Panc1 (cell line): ENCODE results near the gene MAPK8IP3. TPM values are rescaled to one million over a fixed set of nuclear protein-coding genes. Genes with fewer than 3 reads are reported as not detected.
"Not testable (repeated sequence)": the region's sequence is repeated elsewhere in the genome, so short reads cannot be mapped to it uniquely, and the experiment has no call there.

ENCODE experiments used
- ATAC-seq: fragments of 200-7000 bp; cut with Tn5 transposase; 2 replicates; pipeline ENCODE4 v1.9.1; 2020; ENCODE audit warnings: mild to moderate bottlenecking, moderate library complexity
- BruUV-seq: library from RNA; stranded (reverse); fragments of 400-500 nt; replicated peaks from 2 replicates; lab custom pipeline; 2021; lab: Mats Ljungman, UMichigan
- CTCF ChIA-PET: fragments of 300-600 bp; sonication (Branson Sonifier 250); formaldehyde crosslinking; loops from one replicate; lab custom pipeline; 2022; ENCODE audit warnings: antibody characterized with exemption; lab: Charles Lee
- POLR2A ChIA-PET: fragments of 300-600 bp; sonication (Branson Sonifier 250); formaldehyde crosslinking; loops from one replicate; lab custom pipeline; 2022; ENCODE audit warnings: antibody characterized with exemption; lab: Charles Lee
- DNase-seq: peaks from one replicate; pipeline ENCODE4 v3.0.0-alpha.2; 2010; ENCODE audit warnings: low read depth, low spot score
- H3K27ac ChIP-seq: 2 replicates; pipeline ENCODE4 v1.5.1; 2011; ENCODE audit warnings: mild to moderate bottlenecking, low read length, inconsistent platforms
- H3K27me3 ChIP-seq: fragments of 200-500 bp; sonication (Bioruptor generic); 2 replicates; pipeline ENCODE4 v1.6.0; 2014; ENCODE audit warnings: low read length, inconsistent platforms; ENCODE audit not compliant: control insufficient read depth, insufficient read depth
- H3K36me3 ChIP-seq: fragments of 200-500 bp; sonication (Bioruptor generic); 2 replicates; pipeline ENCODE4 v1.5.1; 2014; ENCODE audit warnings: inconsistent platforms, mild to moderate bottlenecking, low read length, moderate library complexity; ENCODE audit not compliant: control insufficient read depth, insufficient read depth
- H3K4me1 ChIP-seq: 2 replicates; pipeline ENCODE4 v1.5.1; 2011; ENCODE audit warnings: inconsistent platforms, mild to moderate bottlenecking, low read length, moderate library complexity; ENCODE audit not compliant: control insufficient read depth, insufficient read depth
- H3K4me3 ChIP-seq, 2 experiments: 2 replicates each; pipeline ENCODE4 v1.5.1; 2011 to 2012; ENCODE audit warnings: low read depth in 2 of 2, low read length in 2 of 2, mild to moderate bottlenecking in 2 of 2, inconsistent platforms in 1 of 2, moderate library complexity in 1 of 2
- H3K9me3 ChIP-seq: fragments of 200-500 bp; sonication (Bioruptor generic); 2 replicates; pipeline ENCODE4 v1.5.1; 2014; ENCODE audit warnings: low read depth, mild to moderate bottlenecking, inconsistent platforms, low read length, moderate library complexity; ENCODE audit not compliant: control insufficient read depth, insufficient read depth
- CTCF ChIP-seq: fragments of 450-650 bp; IDR thresholded peaks from 2 replicates; pipeline ENCODE4 v1.5.1; 2017; ENCODE audit warnings: mild to moderate bottlenecking
- POLR2AphosphoS5 ChIP-seq: IDR thresholded peaks from 2 replicates; pipeline ENCODE4 v1.6.1; 2012; ENCODE audit warnings: mild to moderate bottlenecking, low read depth, low read length, moderate library complexity
- REST ChIP-seq, 2 experiments: IDR thresholded peaks; 2 replicates each; pipeline ENCODE4 v1.6.1; 2011 to 2012; ENCODE audit warnings: low read depth in 2 of 2, control low read depth in 1 of 2, low read length in 1 of 2, mild to moderate bottlenecking in 1 of 2, moderate library complexity in 1 of 2; ENCODE audit not compliant: insufficient read depth in 1 of 2
- SIN3A ChIP-seq: IDR thresholded peaks from 2 replicates; pipeline ENCODE4 v1.6.1; 2012; ENCODE audit warnings: low read depth, mild to moderate bottlenecking, low read length, moderate library complexity, borderline replicate concordance; ENCODE audit not compliant: insufficient read depth
- TCF7L2 ChIP-seq: IDR thresholded peaks from 2 replicates; pipeline ENCODE4 v1.6.1; 2011; ENCODE audit warnings: mild to moderate bottlenecking, low read depth, low read length, inconsistent platforms
- in situ Hi-C: cut with HindIII; loops from 2 replicates; pipeline ENCODE4 v1.10.0; 2016; ENCODE audit warnings: low sequenced_read_pairs, low pct_unique_long_range_greater_than_20kb
- intact Hi-C: fragments of 100-400 bp; cut with micrococcal nuclease; formaldehyde crosslinking; loops from one replicate; pipeline ENCODE4 v1.10.0; 2022; ENCODE audit not compliant: unreplicated experiment
- total RNA-seq: library from RNA; stranded (reverse); gene quantifications from one replicate; pipeline ENCODE4 v1.2.1, GENCODE V29; 2021; ENCODE audit not compliant: unreplicated experiment

The MAPK8IP3 gene
- total RNA-seq, 1 experiment from 2014 or later = 108 TPM

- in situ Hi-C loops = no loop called here
- H3K27ac ChIP-seq = no peak overlapping the region
- no peak for ATAC-seq
- no peaks in the 10 kb centered on the region for H3K27me3 ChIP-seq
- POLR2A ChIA-PET = no interaction called here
- H3K4me1 ChIP-seq = no peaks in the 10 kb centered on the region
- no peak for DNase-seq
- intact Hi-C loops = no loop called here
- no peaks in the 10 kb centered on the region for H3K9me3 ChIP-seq
- TF ChIP-seq REST (IDR thresholded peaks at IDR 0.05; ENCODE audit: insufficient read depth in 1 of 2, low read depth in 2 of 2, low read length in 1 of 2) = no peak
- no peak for TF ChIP-seq TCF7L2
- TF ChIP-seq SIN3A = no peak
- no peak for TF ChIP-seq POLR2AphosphoS5
- no peak for TF ChIP-seq CTCF
- H3K4me3 ChIP-seq = no peak overlapping the region
- H3K36me3 ChIP-seq = no peaks in the 10 kb centered on the region
- BruUV-seq = no TSS peak
- CTCF ChIA-PET = no interaction called here
Observed at GRCh38 chr16:1731603-1732002, 25.6 kb downstream of the MAPK8IP3 start.

GRCh38 chr16:1732071-1732470 lies 26.1 kb downstream of the MAPK8IP3 start:
- DNase-seq (no peak), ATAC-seq (no peak)
- H3K27me3 ChIP-seq = no peaks in the 10 kb centered on the region
- ChIA-PET CTCF (no interaction called here), POLR2A (no interaction called here)
- H3K9me3 ChIP-seq = no peaks in the 10 kb centered on the region
- no peak for TF ChIP-seq POLR2AphosphoS5
- TF ChIP-seq CTCF = no peak
- TF ChIP-seq SIN3A = no peak
- TF ChIP-seq REST (IDR thresholded peaks at IDR 0.05; ENCODE audit: insufficient read depth in 1 of 2, low read depth in 2 of 2, low read length in 1 of 2) = no peak
- TF ChIP-seq TCF7L2 = no peak
- intact Hi-C loops = no loop called here
- no peak overlapping the region for H3K4me3 ChIP-seq
- no peak overlapping the region for H3K27ac ChIP-seq
- BruUV-seq = no TSS peak
- no peaks in the 10 kb centered on the region for H3K36me3 ChIP-seq
- in situ Hi-C loops = no loop called here
- no peaks in the 10 kb centered on the region for H3K4me1 ChIP-seq

GRCh38 chr16:1732551-1732987 lies 26.6 kb downstream of the MAPK8IP3 start:
- in situ Hi-C loops, H3K27me3 ChIP-seq, POLR2A ChIA-PET, ATAC-seq, H3K4me3 ChIP-seq, CTCF ChIA-PET, H3K9me3 ChIP-seq, H3K4me1 ChIP-seq, intact Hi-C loops, DNase-seq, H3K36me3 ChIP-seq, H3K27ac ChIP-seq, BruUV-seq: not testable (repeated sequence)
